ENCODE results near the gene AGRN.

- TF ChIP-seq CTCF (IDR thresholded peaks at IDR 0.05) (no peak), POLR2A (IDR thresholded peaks at IDR 0.05) (no peak), EP300 (IDR thresholded peaks at IDR 0.05) (no peak)
Measured at GRCh38 chr1:1035291-1035943, 15.5 kb downstream of the AGRN start.
